ENCODE measurements around the gene RAB3A. TPM values are rescaled to one million over a fixed set of nuclear protein-coding genes. Genes with fewer than 3 reads are reported as not detected.

RAB3A gene
- total RNA-seq, 2 donors from 2014 or later: 3.5 to 4.2 TPM

DNA sequence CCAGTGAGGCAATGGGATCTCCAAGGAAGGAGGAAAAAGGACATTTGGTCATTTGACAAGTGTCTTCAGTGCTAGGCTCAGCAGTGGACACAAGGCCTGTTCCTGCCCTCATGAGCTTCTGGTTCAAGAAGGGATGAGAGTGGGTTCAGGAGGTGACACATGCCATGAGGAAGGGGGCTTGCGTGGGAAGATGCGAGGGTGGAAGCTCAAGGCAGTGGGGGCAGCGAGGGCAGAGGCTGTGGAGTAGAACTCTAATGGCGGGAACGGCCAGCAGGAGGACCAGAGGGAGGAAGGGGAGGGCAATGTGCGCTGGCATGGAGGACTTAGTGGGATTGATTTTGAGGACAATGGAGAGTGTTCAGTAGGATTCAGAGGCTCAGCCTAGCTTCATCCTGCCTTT is 47.6 kb downstream of the RAB3A start:
- no peaks in the 10 kb centered on the region for H3K36me3 ChIP-seq
- no peak for DNase-seq
- intact Hi-C loops (cut with DNase I): no loop called here
- H3K4me1 ChIP-seq: peaks cover 40% of the 10 kb centered on the region
- TF ChIP-seq, protein P1, sequence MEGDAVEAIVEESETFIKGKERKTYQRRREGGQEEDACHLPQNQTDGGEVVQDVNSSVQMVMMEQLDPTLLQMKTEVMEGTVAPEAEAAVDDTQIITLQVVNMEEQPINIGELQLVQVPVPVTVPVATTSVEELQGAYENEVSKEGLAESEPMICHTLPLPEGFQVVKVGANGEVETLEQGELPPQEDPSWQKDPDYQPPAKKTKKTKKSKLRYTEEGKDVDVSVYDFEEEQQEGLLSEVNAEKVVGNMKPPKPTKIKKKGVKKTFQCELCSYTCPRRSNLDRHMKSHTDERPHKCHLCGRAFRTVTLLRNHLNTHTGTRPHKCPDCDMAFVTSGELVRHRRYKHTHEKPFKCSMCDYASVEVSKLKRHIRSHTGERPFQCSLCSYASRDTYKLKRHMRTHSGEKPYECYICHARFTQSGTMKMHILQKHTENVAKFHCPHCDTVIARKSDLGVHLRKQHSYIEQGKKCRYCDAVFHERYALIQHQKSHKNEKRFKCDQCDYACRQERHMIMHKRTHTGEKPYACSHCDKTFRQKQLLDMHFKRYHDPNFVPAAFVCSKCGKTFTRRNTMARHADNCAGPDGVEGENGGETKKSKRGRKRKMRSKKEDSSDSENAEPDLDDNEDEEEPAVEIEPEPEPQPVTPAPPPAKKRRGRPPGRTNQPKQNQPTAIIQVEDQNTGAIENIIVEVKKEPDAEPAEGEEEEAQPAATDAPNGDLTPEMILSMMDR (IDR thresholded peaks at IDR 0.05): no peak
- no peaks in the 10 kb centered on the region for H3K27me3 ChIP-seq
- peak overlapping the region; percentile 73 for H3K27ac ChIP-seq
- H3K9me3 ChIP-seq: no peaks in the 10 kb centered on the region
- H3K9ac ChIP-seq (ENCODE audit: low read depth in 2 of 2, low read length in 2 of 2): peak overlapping the region; percentile 54 to 70
- H3K4me3 ChIP-seq: no peak overlapping the region

DNA sequence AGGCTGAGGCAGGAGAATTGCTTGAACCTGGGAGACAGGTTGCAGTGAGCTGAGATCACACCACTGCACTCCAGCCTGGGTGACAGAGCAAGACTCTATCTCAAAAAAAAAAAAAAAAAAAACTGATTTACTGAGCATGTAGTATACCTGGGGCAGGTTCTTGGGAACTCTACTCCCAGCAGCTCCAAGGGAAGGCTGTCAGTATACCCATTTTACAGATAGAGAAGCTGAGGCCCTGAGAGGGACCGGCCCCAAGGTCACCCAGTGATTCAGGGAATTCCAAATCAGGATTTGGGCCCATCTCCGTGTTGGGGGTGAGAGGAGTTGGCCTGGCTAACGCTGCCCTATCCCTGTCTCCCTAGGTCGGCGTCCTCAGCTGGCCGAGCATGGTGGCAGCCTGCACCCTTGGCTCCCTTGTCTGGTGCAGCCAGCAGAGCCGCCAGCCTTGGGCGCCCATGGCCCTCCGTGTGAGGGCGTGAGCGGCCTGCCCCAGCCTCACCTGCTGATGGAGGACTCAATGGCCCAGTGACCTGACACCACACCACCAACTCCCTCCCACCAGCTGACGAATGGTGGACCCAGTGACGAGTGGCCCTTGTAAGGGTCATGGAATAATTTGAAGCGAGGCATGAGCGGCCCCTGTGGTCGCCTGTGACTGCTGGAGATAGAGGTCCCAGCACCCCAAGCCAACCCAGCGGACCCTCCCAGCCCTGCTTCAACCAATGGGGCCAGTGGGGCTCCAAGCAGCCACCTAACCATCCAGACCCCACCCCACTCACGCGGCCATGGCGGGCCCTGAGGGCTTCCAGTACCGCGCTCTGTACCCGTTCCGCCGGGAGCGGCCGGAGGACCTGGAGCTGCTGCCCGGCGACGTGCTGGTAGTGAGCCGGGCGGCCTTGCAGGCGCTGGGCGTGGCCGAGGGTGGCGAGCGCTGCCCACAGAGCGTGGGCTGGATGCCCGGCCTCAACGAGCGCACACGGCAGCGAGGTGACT is 48.5 kb downstream of the RAB3A start:
- intact Hi-C loops (cut with DNase I): no loop called here
- TF ChIP-seq, protein P1 (IDR thresholded peaks at IDR 0.05): no peak
- Histone ChIP-seq H3K27ac (no peak overlapping the region), H3K9ac (ENCODE audit: low read depth in 2 of 2, low read length in 2 of 2) (peak overlapping the region; percentile 37 to 70), H3K4me1 (peaks cover 40% of the 10 kb centered on the region), H3K4me3 (no peak overlapping the region), H3K27me3 (no peaks in the 10 kb centered on the region), H3K9me3 (no peaks in the 10 kb centered on the region), H3K36me3 (no peaks in the 10 kb centered on the region)
- DNase-seq: no peak

DNA sequence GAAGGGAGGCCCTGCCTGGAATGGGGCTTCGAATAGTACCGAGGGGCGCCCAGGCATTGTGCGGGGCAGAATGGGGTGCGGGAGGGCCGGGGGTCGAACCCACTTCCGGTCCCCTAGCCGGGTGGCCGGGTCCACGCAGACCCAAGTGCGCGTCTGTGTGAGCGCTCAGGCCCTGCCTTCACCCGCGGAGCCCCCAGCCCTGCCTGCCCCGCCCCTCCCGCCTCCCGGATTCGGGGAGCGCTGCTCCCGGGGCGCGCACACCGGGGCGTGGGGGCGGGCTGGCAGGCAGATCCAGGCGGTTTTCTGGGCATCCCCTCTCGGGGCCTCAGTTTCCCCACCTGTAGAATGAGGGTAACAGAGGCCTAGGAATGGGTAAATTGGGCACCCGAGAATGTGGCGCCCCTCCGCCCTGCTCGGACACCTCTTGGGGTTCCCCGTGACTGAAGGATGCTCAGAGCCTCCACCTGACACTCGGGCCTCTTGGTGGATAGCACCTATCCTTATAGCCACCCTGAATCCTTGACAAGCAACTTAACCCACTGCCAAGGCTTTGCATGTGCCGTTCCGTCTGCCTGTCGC is 50.2 kb downstream of the RAB3A start:
- Histone ChIP-seq H3K4me3 (peak overlapping the region; percentile 80), H3K4me1 (peaks cover 40% of the 10 kb centered on the region), H3K27ac (peak overlapping the region; percentile 98), H3K9ac (ENCODE audit: low read depth in 2 of 2, low read length in 2 of 2) (peak overlapping the region; percentile 82 to 89), H3K36me3 (no peaks in the 10 kb centered on the region), H3K9me3 (no peaks in the 10 kb centered on the region), H3K27me3 (no peaks in the 10 kb centered on the region)
- intact Hi-C loops (cut with DNase I): no loop called here
- DNase-seq: no peak
- TF ChIP-seq, protein P1 (IDR thresholded peaks at IDR 0.05): no peak

DNA sequence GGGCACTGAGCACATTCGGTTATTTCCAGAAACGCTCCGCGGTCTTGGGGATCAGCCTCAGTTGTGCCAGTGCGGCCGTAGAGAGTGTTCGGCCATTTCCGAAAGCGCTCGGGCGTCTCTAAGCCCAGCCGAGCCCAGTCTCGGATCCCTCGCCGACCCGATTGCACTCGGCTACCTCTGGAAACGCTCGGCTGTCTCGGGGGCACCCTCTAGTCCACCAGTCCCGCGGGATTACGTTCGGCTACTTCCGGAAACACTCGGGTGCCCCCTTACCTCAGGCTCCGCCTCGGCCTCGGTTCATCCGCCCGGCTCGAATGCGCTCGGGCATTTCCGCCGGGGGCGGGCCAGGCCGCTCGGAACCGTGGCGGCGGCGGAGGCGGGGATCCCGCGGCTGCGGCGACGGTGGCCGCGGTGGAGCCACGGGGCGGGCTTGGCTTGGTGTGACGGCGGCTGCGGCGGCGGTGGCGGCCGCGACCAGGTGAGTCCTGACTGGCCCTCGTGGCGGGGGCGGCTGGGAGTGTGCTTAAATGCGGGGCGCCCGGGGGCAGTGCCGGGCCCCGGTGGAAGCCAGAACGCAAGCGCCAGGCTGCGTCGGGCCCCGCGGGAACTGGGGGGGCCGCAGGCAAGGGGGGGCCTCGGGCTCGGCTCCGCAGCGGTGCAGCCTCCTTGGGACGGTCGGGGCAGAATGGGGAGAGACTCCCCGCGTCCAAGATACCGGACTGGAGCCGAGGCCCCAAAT is 50.9 kb downstream of the RAB3A start, which contains the start of gene PIK3R2:
PIK3R2 (plus strand) TSS at position 347 of the 739 bp plus-strand sequence. CDS start 2,717 bp downstream, outside the sequence.
- H3K4me1 ChIP-seq: peaks cover 40% of the 10 kb centered on the region
- H3K4me3 ChIP-seq: peak within 1 kb of the TSS; percentile 80
- TF ChIP-seq, protein P1 (IDR thresholded peaks at IDR 0.05): no peak
- H3K9ac ChIP-seq (ENCODE audit: low read depth in 2 of 2, low read length in 2 of 2): peak within 1 kb of the TSS; percentile 89 to 91
- H3K27ac ChIP-seq: peak within 1 kb of the TSS; percentile 98
- H3K9me3 ChIP-seq: no peaks in the 10 kb centered on the region
- intact Hi-C loops (cut with DNase I): no loop called here
- no peaks in the 10 kb centered on the region for H3K36me3 ChIP-seq
- DNase-seq: peak; percentile 100
- no peaks in the 10 kb centered on the region for H3K27me3 ChIP-seq

DNA sequence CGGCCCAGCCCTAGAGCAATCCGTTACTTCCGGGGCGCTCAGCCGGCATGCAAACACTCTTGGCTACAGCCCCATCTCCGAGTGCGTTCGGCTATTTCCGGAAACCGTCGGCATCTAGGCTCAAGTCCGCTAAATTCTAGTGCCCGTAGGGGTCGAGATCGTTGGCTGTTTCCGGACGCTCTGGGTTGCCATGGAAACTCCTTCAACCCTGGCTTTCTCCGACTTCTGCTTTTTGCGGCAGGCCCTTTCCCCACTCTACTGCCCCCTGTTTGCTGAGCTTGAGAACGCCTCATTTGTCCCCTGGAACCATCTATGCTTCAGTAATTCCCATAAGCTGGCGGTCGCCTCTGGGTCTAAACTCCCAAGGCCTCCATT is 51.4 kb downstream of the RAB3A start:
- Histone ChIP-seq H3K27ac (peak overlapping the region; percentile 98), H3K27me3 (no peaks in the 10 kb centered on the region), H3K9ac (ENCODE audit: low read depth in 2 of 2, low read length in 2 of 2) (peak overlapping the region; percentile 52 to 91), H3K4me3 (peak overlapping the region; percentile 80), H3K4me1 (peaks cover 37% of the 10 kb centered on the region), H3K36me3 (no peaks in the 10 kb centered on the region), H3K9me3 (no peaks in the 10 kb centered on the region)
- DNase-seq: peak; percentile 99
- TF ChIP-seq, protein P1 (IDR thresholded peaks at IDR 0.05): peak; percentile 46
- intact Hi-C loops (cut with DNase I): no loop called here
